SU-DHL-6 (cell line): ENCODE results near the gene FBF1.

Experiments used
- EZH2phosphoT487 ChIP-seq: fragments of 200-600 bp; sonication (generic), shearing (Covaris generic); conservative IDR thresholded peaks from 2 replicates; pipeline ENCODE4 v1.6.1; 2018; ENCODE audit warnings: mild to moderate bottlenecking, antibody characterized with exemption, low read length, moderate library complexity, mixed read lengths
- TF ChIP-seq, protein P1 (sequence below): fragments of 200-600 bp; sonication (generic); IDR thresholded peaks from one replicate; pipeline ENCODE4 v1.5.1; 2017; ENCODE audit warnings: antibody characterized with exemption, mild to moderate bottlenecking, low read length, moderate library complexity; ENCODE audit not compliant: insufficient read depth, poor library complexity, severe bottlenecking

- TF ChIP-seq, protein P1, sequence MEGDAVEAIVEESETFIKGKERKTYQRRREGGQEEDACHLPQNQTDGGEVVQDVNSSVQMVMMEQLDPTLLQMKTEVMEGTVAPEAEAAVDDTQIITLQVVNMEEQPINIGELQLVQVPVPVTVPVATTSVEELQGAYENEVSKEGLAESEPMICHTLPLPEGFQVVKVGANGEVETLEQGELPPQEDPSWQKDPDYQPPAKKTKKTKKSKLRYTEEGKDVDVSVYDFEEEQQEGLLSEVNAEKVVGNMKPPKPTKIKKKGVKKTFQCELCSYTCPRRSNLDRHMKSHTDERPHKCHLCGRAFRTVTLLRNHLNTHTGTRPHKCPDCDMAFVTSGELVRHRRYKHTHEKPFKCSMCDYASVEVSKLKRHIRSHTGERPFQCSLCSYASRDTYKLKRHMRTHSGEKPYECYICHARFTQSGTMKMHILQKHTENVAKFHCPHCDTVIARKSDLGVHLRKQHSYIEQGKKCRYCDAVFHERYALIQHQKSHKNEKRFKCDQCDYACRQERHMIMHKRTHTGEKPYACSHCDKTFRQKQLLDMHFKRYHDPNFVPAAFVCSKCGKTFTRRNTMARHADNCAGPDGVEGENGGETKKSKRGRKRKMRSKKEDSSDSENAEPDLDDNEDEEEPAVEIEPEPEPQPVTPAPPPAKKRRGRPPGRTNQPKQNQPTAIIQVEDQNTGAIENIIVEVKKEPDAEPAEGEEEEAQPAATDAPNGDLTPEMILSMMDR = no peak
- TF ChIP-seq EZH2phosphoT487 = no peak
These were observed 51.4 kb downstream of the FBF1 start for GRCh38 chr17:75889454-75889853.
